ENCODE results near the gene GPD1L.
"Not testable (repeated sequence)": the region's sequence is repeated elsewhere in the genome, so short reads cannot be mapped to it uniquely, and the experiment has no call there.

Gene GPD1L

GRCh38 chr3:32113981-32114545 lies 7.6 kb downstream of the GPD1L start:
- TF ChIP-seq CTCF (IDR thresholded peaks at IDR 0.05; ENCODE audit: low read depth, low read length) = no peak
- no peak overlapping the region for H3K4me3 ChIP-seq (ENCODE audit: low read depth, low read length)

- H3K4me3 ChIP-seq (ENCODE audit: low read depth, low read length) = not testable (repeated sequence)
These were observed 8.3 kb downstream of the GPD1L start for GRCh38 chr3:32114546-32115386.

- H3K4me3 ChIP-seq (ENCODE audit: low read depth, low read length) = no peak overlapping the region
These were observed 10.9 kb downstream of the GPD1L start for GRCh38 chr3:32117320-32117719.

GRCh38 chr3:32118215-32118614 lies 11.8 kb downstream of the GPD1L start:
- TF ChIP-seq CTCF (IDR thresholded peaks at IDR 0.05; ENCODE audit: low read depth, low read length) = no peak
- H3K4me3 ChIP-seq (ENCODE audit: low read depth, low read length) = no peak overlapping the region

More at GRCh38 chr3:32117320-32117719, 10.9 kb downstream of the GPD1L start:
- TF ChIP-seq CTCF (IDR thresholded peaks at IDR 0.05; ENCODE audit: low read depth, low read length) = no peak

- no peak for TF ChIP-seq CTCF (IDR thresholded peaks at IDR 0.05; ENCODE audit: low read depth, low read length)
- H3K4me3 ChIP-seq (ENCODE audit: low read depth, low read length) = no peak overlapping the region
These were observed 14.1 kb downstream of the GPD1L start for GRCh38 chr3:32120471-32120870.

GRCh38 chr3:32121137-32121536 lies 14.7 kb downstream of the GPD1L start:
- no peak overlapping the region for H3K4me3 ChIP-seq (ENCODE audit: low read depth, low read length)
- TF ChIP-seq CTCF (IDR thresholded peaks at IDR 0.05; ENCODE audit: low read depth, low read length) = no peak

GRCh38 chr3:32123620-32124019 lies 17.2 kb downstream of the GPD1L start:
- no peak for TF ChIP-seq CTCF (IDR thresholded peaks at IDR 0.05; ENCODE audit: low read depth, low read length)
- no peak overlapping the region for H3K4me3 ChIP-seq (ENCODE audit: low read depth, low read length)

Measured in WI38 (cell line).